K562 (cell line): ENCODE results near the gene TLR8. TPM values are rescaled to one million over a fixed set of nuclear protein-coding genes. Genes with fewer than 3 reads are reported as not detected.

Experiments used
- BRD9 ChIP-seq: fragments of 450-650 bp; IDR thresholded peaks from 2 replicates; pipeline ENCODE4 v1.6.1; 2018; ENCODE audit warnings: low read depth; ENCODE audit not compliant: partially characterized antibody
- DMBX1 ChIP-seq: fragments of 250-450 bp; sonication (Bioruptor Pico); IDR thresholded peaks from 2 replicates; pipeline ENCODE4 v1.8.0; 2022; ENCODE audit warnings: inconsistent platforms, mild to moderate bottlenecking, moderate library complexity, borderline replicate concordance
- DNMT1 ChIP-seq: fragments of 450-650 bp; IDR thresholded peaks from 2 replicates; pipeline ENCODE4 v1.6.1; 2016; ENCODE audit warnings: antibody characterized with exemption, mild to moderate bottlenecking
- EWSR1 ChIP-seq: fragments of 450-650 bp; IDR thresholded peaks from 2 replicates; pipeline ENCODE4 v1.6.1; 2018; ENCODE audit warnings: borderline replicate concordance, mild to moderate bottlenecking, low read depth, moderate library complexity; ENCODE audit not compliant: partially characterized antibody
- HBP1 ChIP-seq: fragments of 450-650 bp; formaldehyde crosslinking; IDR thresholded peaks from 2 replicates; pipeline ENCODE4 v1.4.0; 2022; ENCODE audit warnings: missing genetic modification characterization
- HINFP ChIP-seq: fragments of 450-650 bp; conservative IDR thresholded peaks from 2 replicates; pipeline ENCODE4 v1.6.1; 2016; ENCODE audit warnings: missing genetic modification characterization, low read depth, mild to moderate bottlenecking, control low read depth, missing compliant biosample characterization
- HMG20B ChIP-seq: fragments of 250-450 bp; sonication (Bioruptor Pico); IDR thresholded peaks from 2 replicates; pipeline ENCODE4 v1.5.0; 2021; ENCODE audit warnings: mild to moderate bottlenecking
- HNRNPK ChIP-seq: fragments of 200-400 bp; formaldehyde crosslinking; IDR thresholded peaks from one replicate; pipeline ENCODE4 v1.6.1; 2018; ENCODE audit warnings: mild to moderate bottlenecking, low read depth, low read length; ENCODE audit not compliant: poor library complexity, severe bottlenecking
- IRF1 ChIP-seq: sonication (generic); formaldehyde crosslinking; IDR thresholded peaks from 2 replicates; pipeline ENCODE4 v1.8.0; 2022; ENCODE audit warnings: missing genetic modification reagents, mild to moderate bottlenecking, borderline replicate concordance
- KAT8 ChIP-seq: fragments of 450-650 bp; IDR thresholded peaks from 2 replicates; pipeline ENCODE4 v1.6.1; 2016; ENCODE audit warnings: low read depth, mild to moderate bottlenecking
- L3MBTL2 ChIP-seq: fragments of 450-650 bp; IDR thresholded peaks from 2 replicates; pipeline ENCODE4 v1.6.1; 2016; ENCODE audit warnings: mild to moderate bottlenecking, moderate library complexity
- MEIS2 ChIP-seq: fragments of 450-650 bp; IDR thresholded peaks from 2 replicates; pipeline ENCODE4 v1.6.1; 2014; ENCODE audit warnings: mild to moderate bottlenecking; ENCODE audit not compliant: partially characterized antibody
- NEUROD1 ChIP-seq: fragments of 150-350 bp; IDR thresholded peaks from 2 replicates; pipeline ENCODE4 v1.6.1; 2014; ENCODE audit warnings: borderline replicate concordance, low read length, low read depth; ENCODE audit not compliant: partially characterized antibody
- NRF1 ChIP-seq, 2 experiments: fragments of 450-650 bp; IDR thresholded peaks in 1 of 2; conservative IDR thresholded peaks in 1 of 2; 2 replicates each; pipeline ENCODE4 v1.6.1; 2014; ENCODE audit warnings: mild to moderate bottlenecking in 2 of 2
- PKNOX1 ChIP-seq: fragments of 450-650 bp; IDR thresholded peaks from 2 replicates; pipeline ENCODE4 v1.6.1; 2016
- RAD51 ChIP-seq: fragments of 450-650 bp; IDR thresholded peaks from 2 replicates; pipeline ENCODE4 v1.7.1; 2016; ENCODE audit warnings: low read depth, mild to moderate bottlenecking, borderline replicate concordance
- RBM34 ChIP-seq: fragments of 200-400 bp; formaldehyde crosslinking; IDR thresholded peaks from 2 replicates; pipeline ENCODE4 v1.6.1; 2018; ENCODE audit warnings: low read length, borderline replicate concordance; ENCODE audit not compliant: insufficient read depth
- SAFB2 ChIP-seq: fragments of 200-400 bp; formaldehyde crosslinking; IDR thresholded peaks from 2 replicates; pipeline ENCODE4 v1.6.1; 2018; ENCODE audit warnings: borderline replicate concordance, low read length, low read depth, moderate library complexity; ENCODE audit not compliant: severe bottlenecking
- ZNF184 ChIP-seq: sonication (generic); formaldehyde crosslinking; IDR thresholded peaks from 2 replicates; pipeline ENCODE4 v1.5.0; 2020; ENCODE audit warnings: missing genetic modification reagents
- ZNF217 ChIP-seq: sonication (generic); formaldehyde crosslinking; IDR thresholded peaks from 2 replicates; pipeline ENCODE4 v1.8.0; 2022; ENCODE audit warnings: mild to moderate bottlenecking, missing genetic modification reagents
- ZNF24 ChIP-seq: fragments of 450-650 bp; IDR thresholded peaks from 2 replicates; pipeline ENCODE4 v1.6.1; 2016
- polyA plus RNA-seq, 8 experiments: library from polyadenylated mRNA; depleted of rRNA in 4 of 8; stranded (reverse) in 5 of 8; unstranded in 3 of 8; fragments of >200 nt; fragmentation: Nextera tagmentation in 2 of 8; fragmentation: Illumina TruSeq in 1 of 8; extraction: Ambion mirVana in 2 of 8; extraction: Trizol in 1 of 8; gene quantifications; 2 replicates each; pipeline versions ENCODE4 v1.2.1 to v1.2.3, GENCODE V29; 2011 to 2014; ENCODE audit warnings: inconsistent platforms in 1 of 8, missing spikeins in 1 of 8
- total RNA-seq, 7 experiments: library from RNA; depleted of rRNA in 6 of 7; stranded (reverse); fragments of >200 nt in 6 of 7; fragmentation: Illumina TruSeq in 2 of 7; extraction: Trizol in 2 of 7; gene quantifications; 2 replicates each; pipeline versions ENCODE4 v1.2.1 to v1.2.3, GENCODE V29; 2011 to 2021; ENCODE audit warnings: low replicate concordance in 1 of 7

The TLR8 gene
- total and polyA plus RNA-seq, 9 of the 15 experiments (the other 6 are each of a cell fraction or from before 2014, with no cell fraction given) = not detected

DNA sequence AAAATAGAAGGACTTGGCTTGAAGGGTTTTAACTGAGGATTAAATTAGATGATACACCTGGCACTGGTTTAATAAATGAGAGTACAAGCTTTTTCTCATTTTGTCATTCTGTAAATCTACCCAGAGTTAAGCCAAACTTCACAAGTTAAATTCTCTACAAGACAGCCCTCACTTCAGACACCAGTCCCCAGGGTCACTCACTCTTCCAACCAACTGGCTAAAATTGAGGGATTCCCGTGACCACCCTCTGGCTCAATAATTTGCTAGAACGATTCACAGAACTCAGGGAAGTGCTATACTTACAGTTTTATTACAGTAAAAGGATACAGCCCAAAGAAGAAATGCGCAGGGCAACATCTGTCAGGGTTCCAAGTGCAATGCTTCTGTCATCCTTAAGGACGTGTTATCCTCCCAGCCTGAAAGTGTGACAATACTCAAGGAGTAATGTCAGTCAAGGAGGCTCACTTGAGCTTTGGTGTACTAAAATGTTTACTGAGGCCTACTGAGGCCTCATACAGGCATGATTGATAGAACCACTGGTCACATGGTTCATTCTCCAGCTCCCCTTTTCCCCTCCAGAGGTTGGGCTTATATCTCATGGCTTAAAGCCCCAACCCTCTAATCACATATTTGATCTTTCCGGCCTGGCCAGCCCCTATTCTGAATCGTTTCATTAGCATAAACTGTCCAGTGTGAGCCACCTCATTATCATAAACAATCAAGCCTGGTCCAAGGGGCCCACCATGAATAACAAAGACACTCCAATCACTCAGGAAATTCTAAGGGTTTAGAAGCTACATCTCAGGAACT is 58.9 kb downstream of the TLR8 start (continued):
- TF ChIP-seq HINFP (tag) = no peak
- TF ChIP-seq NRF1 (conservative IDR thresholded peaks at IDR 0.05 in 1 of 2, IDR thresholded peaks at IDR 0.05 in 1 of 2) = peak; percentile 58 to 68
- TF ChIP-seq BRD9 = no peak
- TF ChIP-seq ZNF217 (CRISPR knock-in tag) = no peak
- TF ChIP-seq DNMT1 = no peak
- no peak for TF ChIP-seq ZNF184 (CRISPR knock-in tag)
- TF ChIP-seq MEIS2 = peak; percentile 91
- TF ChIP-seq NEUROD1 = no peak
- TF ChIP-seq EWSR1 = no peak
- TF ChIP-seq L3MBTL2 = peak; percentile 68
- peak; percentile 89 for TF ChIP-seq PKNOX1
- no peak for TF ChIP-seq HMG20B (CRISPR knock-in tag)
- no peak for TF ChIP-seq RBM34
- peak; percentile 74 for TF ChIP-seq RAD51
- TF ChIP-seq ZNF24 = no peak
- no peak for TF ChIP-seq SAFB2
- TF ChIP-seq IRF1 = no peak
- no peak for TF ChIP-seq DMBX1
- TF ChIP-seq HNRNPK = no peak
- TF ChIP-seq HBP1 (CRISPR knock-in tag) = no peak
- TF ChIP-seq KAT8 = no peak
